HepG2 (cell line): Measurements from ENCODE around the gene HAUS7. TPM values are rescaled to one million over a fixed set of nuclear protein-coding genes. Genes with fewer than 3 reads are reported as not detected.

Source experiments
- ATAC-seq: fragments of 200-7000 bp; cut with Tn5 transposase; 3 replicates; pipeline ENCODE4 v1.9.1; 2020; ENCODE audit warnings: mild to moderate bottlenecking, moderate library complexity
- BruUV-seq: library from RNA; stranded (reverse); fragments of 400-500 nt; replicated peaks from 2 replicates; lab custom pipeline; 2021; lab: Mats Ljungman, UMichigan
- CTCF ChIA-PET: fragments of 300-600 bp; formaldehyde crosslinking; extraction: SDS; loops from one replicate; lab custom pipeline; 2021; ENCODE audit warnings: low total read pairs, inconsistent platforms, low intra/inter-chr PET ratio; lab: Yijun Ruan, JAX
- POLR2A ChIA-PET: fragments of 350-600 bp; sonication (Branson Sonifier 250); formaldehyde crosslinking; loops from one replicate; lab custom pipeline; 2020; ENCODE audit warnings: antibody characterized with exemption, inconsistent platforms; lab: Yijun Ruan, JAX
- DNase-seq: peaks from one replicate; pipeline ENCODE4 v3.0.0-alpha.2; 2015; ENCODE audit warnings: low spot score
- FAIRE-seq: peaks from 3 replicates; lab custom pipeline; 2011; peaks lifted over from hg19 to GRCh38; lab: Jason Lieb, UNC
- H2AFZ ChIP-seq: one replicate; pipeline ENCODE4 v1.6.1; 2011; ENCODE audit warnings: low read length, inconsistent platforms
- H3K27ac ChIP-seq: fragments of 300-600 bp; 3 replicates; pipeline ENCODE4 v1.8.0; 2011; ENCODE audit warnings: mixed run types, mild to moderate bottlenecking, mixed read lengths, low read length, inconsistent platforms; ENCODE audit not compliant: insufficient read depth; ENCODE audit errors: extremely low read length
- H3K27me3 ChIP-seq, 2 experiments: fragments of 200-600 bp in 1 of 2; 2 replicates in 1 of 2; 3 replicates in 1 of 2; pipeline versions ENCODE4 v1.6.0 to v1.8.0; 2011; ENCODE audit warnings: low read length in 2 of 2, mild to moderate bottlenecking in 2 of 2, moderate library complexity in 2 of 2, inconsistent platforms in 1 of 2; ENCODE audit not compliant: insufficient read depth in 2 of 2, control insufficient read depth in 1 of 2
- H3K36me3 ChIP-seq, 2 experiments: fragments of 200-600 bp in 1 of 2; replicated peaks in 1 of 2; 2 replicates in 1 of 2; 3 replicates in 1 of 2; pipeline versions ENCODE4 v1.5.1 to v1.8.0; 2011; ENCODE audit warnings: low read length in 2 of 2, inconsistent platforms in 1 of 2; ENCODE audit not compliant: insufficient read depth in 2 of 2, control insufficient read depth in 1 of 2
- H3K4me1 ChIP-seq: 2 replicates; pipeline ENCODE4 v1.5.1; 2012; ENCODE audit warnings: low read length, inconsistent platforms; ENCODE audit not compliant: insufficient read depth
- H3K4me2 ChIP-seq: 2 replicates; pipeline ENCODE4 v1.6.0; 2011; ENCODE audit warnings: low read depth, low read length, inconsistent platforms
- H3K4me3 ChIP-seq, 3 experiments: fragments of 200-600 bp in 1 of 3; sonication (generic), shearing (Covaris generic) in 1 of 3; replicated peaks in 1 of 3; 2 replicates each; pipeline ENCODE4 v1.5.1; 2011 to 2016; ENCODE audit warnings: low read length in 3 of 3, inconsistent platforms in 2 of 3, low read depth in 2 of 3, mild to moderate bottlenecking in 2 of 3, control low read depth in 1 of 3, mixed read lengths in 1 of 3; ENCODE audit not compliant: insufficient read depth in 1 of 3
- H3K79me2 ChIP-seq: one replicate; pipeline ENCODE4 v1.6.1; 2011; ENCODE audit warnings: low read length, inconsistent platforms; ENCODE audit not compliant: insufficient read depth
- H3K9ac ChIP-seq: 2 replicates; pipeline ENCODE4 v1.6.0; 2011; ENCODE audit warnings: mild to moderate bottlenecking, low read depth, low read length, inconsistent platforms; ENCODE audit not compliant: insufficient read depth
- H3K9me3 ChIP-seq: 2 replicates; pipeline ENCODE4 v1.5.1; 2012; ENCODE audit warnings: mild to moderate bottlenecking, low read length
- H4K20me1 ChIP-seq: 2 replicates; pipeline ENCODE4 v1.6.0; 2011; ENCODE audit warnings: inconsistent platforms, mild to moderate bottlenecking, low read length, moderate library complexity; ENCODE audit not compliant: insufficient read depth
- ADNP ChIP-seq: sonication (generic); formaldehyde crosslinking; IDR thresholded peaks from 2 replicates; pipeline ENCODE4 v1.4.0; 2020; ENCODE audit warnings: missing genetic modification reagents
- ATF3 ChIP-seq: sonication (generic); formaldehyde crosslinking; IDR thresholded peaks from 2 replicates; pipeline ENCODE4 v1.4.0; 2020; ENCODE audit warnings: missing genetic modification reagents
- GPN1 ChIP-seq: sonication (generic); formaldehyde crosslinking; IDR thresholded peaks from 2 replicates; pipeline ENCODE4 v1.5.1; 2020; ENCODE audit warnings: missing genetic modification reagents, borderline replicate concordance
- HDAC2 ChIP-seq: sonication (generic); formaldehyde crosslinking; IDR thresholded peaks from 2 replicates; pipeline ENCODE4 v1.4.0; 2020; ENCODE audit warnings: missing genetic modification reagents
- HOXA5 ChIP-seq: sonication (generic); formaldehyde crosslinking; IDR thresholded peaks from 2 replicates; pipeline ENCODE4 v1.4.0; 2020; ENCODE audit warnings: missing genetic modification reagents
- LRRFIP1 ChIP-seq: sonication (generic); formaldehyde crosslinking; conservative IDR thresholded peaks from 2 replicates; pipeline ENCODE4 v1.4.0; 2020; ENCODE audit warnings: missing genetic modification reagents
- NFKBIZ ChIP-seq: IDR thresholded peaks from 2 replicates; pipeline ENCODE4 v1.6.1; 2018; ENCODE audit warnings: missing genetic modification reagents, missing compliant biosample characterization
- PITX1 ChIP-seq: sonication (generic); formaldehyde crosslinking; IDR thresholded peaks from 2 replicates; pipeline ENCODE4 v1.5.1; 2020; ENCODE audit warnings: mild to moderate bottlenecking, missing genetic modification reagents
- SCMH1 ChIP-seq: sonication (generic); formaldehyde crosslinking; IDR thresholded peaks from 2 replicates; pipeline ENCODE4 v1.9.0; 2021; ENCODE audit warnings: missing genetic modification reagents, mild to moderate bottlenecking, borderline replicate concordance
- TP53 ChIP-seq: sonication (generic); formaldehyde crosslinking; conservative IDR thresholded peaks from 2 replicates; pipeline ENCODE4 v1.4.0; 2020; ENCODE audit warnings: missing genetic modification reagents
- ZBTB1 ChIP-seq: sonication (generic); formaldehyde crosslinking; IDR thresholded peaks from 2 replicates; pipeline ENCODE4 v1.4.0; 2020; ENCODE audit warnings: missing genetic modification reagents, borderline replicate concordance
- ZNF282 ChIP-seq: fragments of 450-650 bp; IDR thresholded peaks from 2 replicates; pipeline ENCODE4 v1.6.1; 2018; ENCODE audit not compliant: partially characterized antibody
- ZNF550 ChIP-seq: sonication (generic); formaldehyde crosslinking; IDR thresholded peaks from 2 replicates; pipeline ENCODE4 v1.4.0; 2020; ENCODE audit warnings: mild to moderate bottlenecking, missing genetic modification reagents, borderline replicate concordance
- ZNF790 ChIP-seq: sonication (generic); formaldehyde crosslinking; IDR thresholded peaks from 2 replicates; pipeline ENCODE4 v1.8.0; 2022; ENCODE audit warnings: missing genetic modification reagents, mild to moderate bottlenecking, borderline replicate concordance
- WGBS: methylation state at CpG from one replicate; pipeline ENCODE4 v1.1.6; 2017; ENCODE audit warnings: low lambda C conversion rate; 5-methylcytosine and 5-hydroxymethylcytosine counted together
- in situ Hi-C: cut with HindIII; loops from 2 replicates; pipeline ENCODE4 v1.10.0; 2017; ENCODE audit warnings: low pct_unique_long_range_greater_than_20kb; ENCODE audit not compliant: extremely low pct_ligation_motif_present
- intact Hi-C: fragments of 100-400 bp; cut with micrococcal nuclease; formaldehyde crosslinking; loops from one replicate; pipeline ENCODE4 v1.10.0; 2022; ENCODE audit not compliant: unreplicated experiment
- polyA plus RNA-seq, 8 experiments: library from polyadenylated mRNA; depleted of rRNA in 3 of 8; stranded (reverse) in 7 of 8; unstranded in 1 of 8; fragments of >200 nt; fragmentation: Illumina TruSeq in 4 of 8; extraction: Trizol in 4 of 8; gene quantifications; 2 replicates each; pipeline versions ENCODE4 v1.2.1 to v1.2.3, GENCODE V29; 2011 to 2016; ENCODE audit warnings: low read depth in 4 of 8, missing spikeins in 1 of 8, mixed read lengths in 1 of 8; ENCODE audit not compliant: insufficient read depth in 1 of 8
- total RNA-seq, 5 experiments: library from RNA; depleted of rRNA; stranded (reverse); fragments of >200 nt; fragmentation: Illumina TruSeq; extraction: Trizol; gene quantifications; 2 replicates each; pipeline ENCODE4 v1.2.3, GENCODE V29; 2016; ENCODE audit warnings: low read depth in 1 of 5
- TF ChIP-seq, protein P1 (sequence below): sonication (generic); formaldehyde crosslinking; IDR thresholded peaks from 2 replicates; pipeline ENCODE4 v1.4.0; 2020; ENCODE audit warnings: mild to moderate bottlenecking, low read depth, missing genetic modification reagents

The HAUS7 gene
- total and polyA plus RNA-seq, 2 of the 13 experiments (the other 11 are each of a cell fraction or from before 2014, with no cell fraction given) = 10.9 to 42.4 TPM

DNA sequence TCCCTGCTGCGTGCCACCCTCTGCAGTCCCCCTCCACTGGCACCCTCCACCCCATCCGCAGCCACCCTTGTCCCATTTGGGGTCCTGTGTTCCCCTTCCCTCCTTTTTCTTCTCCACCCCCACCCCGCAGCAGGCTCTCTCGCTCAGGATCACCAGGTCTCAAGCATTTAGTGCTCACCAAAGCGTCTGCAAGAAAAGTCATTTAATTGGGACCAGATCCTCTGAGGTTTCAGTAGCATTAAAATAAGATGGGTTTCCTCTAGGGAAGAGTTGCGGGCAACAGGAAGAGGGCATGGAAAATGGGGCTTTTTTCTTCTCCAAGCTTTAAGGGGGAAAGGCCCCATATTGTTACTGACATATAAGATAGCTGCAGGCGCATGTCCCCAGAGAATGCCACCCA, 4.9 kb upstream of the HAUS7 start:
- no peak for TF ChIP-seq ATF3 (CRISPR knock-in tag)
- TF ChIP-seq, protein P1, sequence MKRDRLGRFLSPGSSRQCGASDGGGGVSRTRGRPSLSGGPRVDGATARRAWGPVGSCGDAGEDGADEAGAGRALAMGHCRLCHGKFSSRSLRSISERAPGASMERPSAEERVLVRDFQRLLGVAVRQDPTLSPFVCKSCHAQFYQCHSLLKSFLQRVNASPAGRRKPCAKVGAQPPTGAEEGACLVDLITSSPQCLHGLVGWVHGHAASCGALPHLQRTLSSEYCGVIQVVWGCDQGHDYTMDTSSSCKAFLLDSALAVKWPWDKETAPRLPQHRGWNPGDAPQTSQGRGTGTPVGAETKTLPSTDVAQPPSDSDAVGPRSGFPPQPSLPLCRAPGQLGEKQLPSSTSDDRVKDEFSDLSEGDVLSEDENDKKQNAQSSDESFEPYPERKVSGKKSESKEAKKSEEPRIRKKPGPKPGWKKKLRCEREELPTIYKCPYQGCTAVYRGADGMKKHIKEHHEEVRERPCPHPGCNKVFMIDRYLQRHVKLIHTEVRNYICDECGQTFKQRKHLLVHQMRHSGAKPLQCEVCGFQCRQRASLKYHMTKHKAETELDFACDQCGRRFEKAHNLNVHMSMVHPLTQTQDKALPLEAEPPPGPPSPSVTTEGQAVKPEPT = no peak
- Histone ChIP-seq H3K79me2 (no peaks in the 10 kb centered on the region), H3K36me3 (no peaks in the 10 kb centered on the region), H3K9me3 (no peaks in the 10 kb centered on the region), H3K4me1 (peaks cover 35% of the 10 kb centered on the region), H4K20me1 (no peaks in the 10 kb centered on the region), H3K4me3 (no peak overlapping the region), H3K4me2 (no peak overlapping the region), H2AFZ (no peak overlapping the region), H3K27me3 (peaks cover 2 to 5% of the 10 kb centered on the region in 2 experiments; a peak in 2 of 5 replicates), H3K27ac (no peak overlapping the region), H3K9ac (no peak overlapping the region)
- BruUV-seq = no TSS peak
- 59% methylated on average over 7 of the region's 7 CpGs for WGBS
- in situ Hi-C loops = no loop called here
- ChIA-PET POLR2A (no interaction called here), CTCF (no interaction called here)
- intact Hi-C loops = no loop called here
- DNase-seq = no peak
- no peak for ATAC-seq
- no peak for FAIRE-seq

DNA sequence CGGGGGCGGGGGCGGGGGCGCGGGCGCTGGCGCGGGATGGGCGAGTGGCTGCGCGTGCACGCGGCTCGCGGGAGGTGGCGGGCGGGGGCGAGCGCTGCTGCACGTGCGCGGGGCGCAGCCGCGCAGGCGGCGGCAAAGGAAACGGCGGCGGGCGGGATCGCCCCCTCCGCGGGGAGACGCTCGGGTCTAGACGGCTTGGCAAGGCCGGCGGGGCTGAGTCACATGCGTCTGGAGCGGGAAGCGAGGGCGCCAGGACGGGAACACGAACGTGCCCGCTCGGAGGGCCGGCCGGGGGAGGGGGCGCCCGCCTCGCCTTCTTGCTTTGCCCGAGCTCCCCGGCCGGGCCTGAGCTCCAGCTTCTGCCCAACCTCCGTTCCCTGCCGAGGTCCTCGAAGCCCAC, 4.3 kb upstream of the HAUS7 start:
- ATAC-seq (no peak), DNase-seq (no peak), FAIRE-seq (no peak)
- Histone ChIP-seq H3K36me3 (no peaks in the 10 kb centered on the region), H3K4me1 (peaks cover 35% of the 10 kb centered on the region), H4K20me1 (no peaks in the 10 kb centered on the region), H3K27ac (no peak overlapping the region), H3K9ac (no peak overlapping the region), H2AFZ (no peak overlapping the region), H3K9me3 (no peaks in the 10 kb centered on the region), H3K4me3 (no peak overlapping the region), H3K4me2 (no peak overlapping the region), H3K79me2 (no peaks in the 10 kb centered on the region), H3K27me3 (peaks cover 2 to 5% of the 10 kb centered on the region in 2 experiments; a peak in 2 of 5 replicates)
- no CpG with 5 or more reads among the region's 59 CpGs for WGBS
- no TSS peak for BruUV-seq
- in situ Hi-C loops = loop anchor here (5.0 kb wide), 1 partner anchor 33 kb away; no protein-coding TSS in a partner anchor
- POLR2A ChIA-PET = no interaction called here
- CTCF ChIA-PET = no interaction called here
- intact Hi-C loops = no loop called here
- TF ChIP-seq PITX1 (no peak), ADNP (no peak), HDAC2 (CRISPR knock-in tag) (no peak), ZNF282 (no peak), LRRFIP1 (no peak), TP53 (CRISPR knock-in tag) (no peak), NFKBIZ (no peak), SCMH1 (CRISPR knock-in tag) (no peak), ZNF790 (CRISPR knock-in tag) (no peak), ZBTB1 (CRISPR knock-in tag) (no peak), GPN1 (CRISPR knock-in tag) (no peak), HOXA5 (no peak), ZNF550 (CRISPR knock-in tag) (no peak)
